OCI-LY1 (cell line): Measurements from ENCODE around the gene UCN3.

Experiments
- H2AFZ ChIP-seq: fragments of 200-600 bp; sonication (generic), shearing (Covaris generic); 2 replicates; pipeline ENCODE4 v1.6.0; 2014; ENCODE audit warnings: antibody characterized with exemption, mild to moderate bottlenecking, low read length
- H3F3A ChIP-seq: fragments of 200-600 bp; sonication (generic), shearing (Covaris generic); 2 replicates; pipeline ENCODE4 v1.6.0; 2014; ENCODE audit warnings: mild to moderate bottlenecking, antibody characterized with exemption, low read length, moderate library complexity; ENCODE audit not compliant: insufficient read depth
- H3K27ac ChIP-seq: fragments of 200-600 bp; sonication (generic); 2 replicates; pipeline ENCODE4 v1.5.1; 2014; ENCODE audit warnings: low read length, mixed run types, mild to moderate bottlenecking, low read depth; ENCODE audit not compliant: poor library complexity, severe bottlenecking
- H3K27me3 ChIP-seq: fragments of 200-600 bp; sonication (generic); 2 replicates; pipeline ENCODE4 v1.6.0; 2014; ENCODE audit warnings: antibody characterized with exemption, mild to moderate bottlenecking, low read length, moderate library complexity; ENCODE audit not compliant: insufficient read depth
- H3K36me3 ChIP-seq: fragments of 200-600 bp; sonication (generic); 2 replicates; pipeline ENCODE4 v1.6.1; 2014; ENCODE audit warnings: mild to moderate bottlenecking, antibody characterized with exemption, low read length, moderate library complexity, mixed read lengths; ENCODE audit not compliant: insufficient read depth
- H3K4me1 ChIP-seq: fragments of 200-600 bp; sonication (generic); 2 replicates; pipeline ENCODE4 v1.5.1; 2014; ENCODE audit warnings: mild to moderate bottlenecking, low read length, moderate library complexity; ENCODE audit not compliant: insufficient read depth, severe bottlenecking
- H3K4me2 ChIP-seq: fragments of 200-600 bp; sonication (generic), shearing (Covaris generic); 2 replicates; pipeline ENCODE4 v1.6.1; 2014; ENCODE audit warnings: low read length
- H3K4me3 ChIP-seq: fragments of 200-600 bp; sonication (generic); 2 replicates; pipeline ENCODE4 v1.5.1; 2014; ENCODE audit warnings: low read length, low read depth, mild to moderate bottlenecking, mixed read lengths; ENCODE audit not compliant: poor library complexity, severe bottlenecking
- H3K79me2 ChIP-seq: fragments of 200-600 bp; shearing (Covaris generic); 2 replicates; pipeline ENCODE4 v1.6.1; 2016; ENCODE audit warnings: mixed run types, low read length, mixed read lengths; ENCODE audit not compliant: insufficient read depth
- H3K9ac ChIP-seq: fragments of 200-600 bp; sonication (generic), shearing (Covaris generic); 2 replicates; pipeline ENCODE4 v1.6.1; 2014; ENCODE audit warnings: mild to moderate bottlenecking, low read length, mixed read lengths
- H3K9me2 ChIP-seq: fragments of 200-600 bp; sonication (generic), shearing (Covaris generic); 2 replicates; pipeline ENCODE4 v1.6.1; 2014; ENCODE audit warnings: low read depth, mild to moderate bottlenecking, low read length, mixed read lengths
- H3K9me3 ChIP-seq: fragments of 200-600 bp; shearing (Covaris generic); 2 replicates; pipeline ENCODE4 v1.6.1; 2014; ENCODE audit warnings: low read length, mixed read lengths
- H4K20me1 ChIP-seq: fragments of 200-600 bp; sonication (generic), shearing (Covaris generic); 2 replicates; pipeline ENCODE4 v1.6.0; 2016; ENCODE audit warnings: mild to moderate bottlenecking, low read length; ENCODE audit not compliant: insufficient read depth
- CTCF ChIP-seq: fragments of 200-600 bp; sonication (generic), shearing (Covaris generic); IDR thresholded peaks from 2 replicates; pipeline ENCODE4 v1.5.1; 2017; ENCODE audit warnings: mild to moderate bottlenecking, antibody characterized with exemption, low read length, moderate library complexity, mixed read lengths
- EZH2 ChIP-seq: fragments of 200-600 bp; sonication (generic), shearing (Covaris generic); IDR thresholded peaks from 2 replicates; pipeline ENCODE4 v1.8.0; 2017; ENCODE audit warnings: borderline replicate concordance, mixed run types, mild to moderate bottlenecking, antibody characterized with exemption, low read length, moderate library complexity, mixed read lengths

UCN3 gene

GRCh38 chr10:5416981-5417380 is 52.2 kb downstream of the UCN3 start:
- H3K27ac ChIP-seq: no peak overlapping the region
- H3K9ac ChIP-seq: no peak overlapping the region
- peaks cover 16% of the 10 kb centered on the region for H3K36me3 ChIP-seq
- TF ChIP-seq EZH2: no peak
- TF ChIP-seq CTCF: no peak
- peaks cover 18% of the 10 kb centered on the region for H3K4me1 ChIP-seq
- H3K4me3 ChIP-seq: no peak overlapping the region
- H3K79me2 ChIP-seq: peaks cover 78% of the 10 kb centered on the region
- peaks cover 21% of the 10 kb centered on the region for H3K9me3 ChIP-seq
- no peak overlapping the region for H2AFZ ChIP-seq
- no peak overlapping the region for H3K4me2 ChIP-seq
- H3F3A ChIP-seq: no peaks in the 10 kb centered on the region
- no peaks in the 10 kb centered on the region for H3K9me2 ChIP-seq
- H4K20me1 ChIP-seq: no peaks in the 10 kb centered on the region
- no peaks in the 10 kb centered on the region for H3K27me3 ChIP-seq

- H4K20me1 ChIP-seq: no peaks in the 10 kb centered on the region
- no peak overlapping the region for H3K4me3 ChIP-seq
- H3K79me2 ChIP-seq: peaks cover 86% of the 10 kb centered on the region
- no peak overlapping the region for H3K4me2 ChIP-seq
- no peak overlapping the region for H3K27ac ChIP-seq
- H3K27me3 ChIP-seq: no peaks in the 10 kb centered on the region
- H3K9ac ChIP-seq: no peak overlapping the region
- peaks cover 16% of the 10 kb centered on the region for H3K36me3 ChIP-seq
- H3F3A ChIP-seq: no peaks in the 10 kb centered on the region
- H3K9me2 ChIP-seq: no peaks in the 10 kb centered on the region
- TF ChIP-seq EZH2: no peak
- TF ChIP-seq CTCF: no peak
- H3K9me3 ChIP-seq: peaks cover 21% of the 10 kb centered on the region
- H3K4me1 ChIP-seq: peaks cover 9% of the 10 kb centered on the region
- H2AFZ ChIP-seq: no peak overlapping the region
These were observed 53.8 kb downstream of the UCN3 start for GRCh38 chr10:5418584-5418983.

- Histone ChIP-seq H3K79me2 (peaks cover 86% of the 10 kb centered on the region), H3K9me3 (peaks cover 21% of the 10 kb centered on the region)
These were observed 54.8 kb downstream of the UCN3 start for GRCh38 chr10:5419466-5420094.

More at GRCh38 chr10:5419466-5420094, 54.8 kb downstream of the UCN3 start:
- H3K27ac ChIP-seq: no peak overlapping the region
- no peaks in the 10 kb centered on the region for H3K27me3 ChIP-seq
- peaks cover 16% of the 10 kb centered on the region for H3K36me3 ChIP-seq
- no peaks in the 10 kb centered on the region for H3F3A ChIP-seq
- H3K9ac ChIP-seq: no peak overlapping the region
- H3K9me2 ChIP-seq: no peaks in the 10 kb centered on the region
- TF ChIP-seq EZH2 (no peak), CTCF (no peak)
- no peak overlapping the region for H3K4me2 ChIP-seq
- H4K20me1 ChIP-seq: no peaks in the 10 kb centered on the region
- no peak overlapping the region for H3K4me3 ChIP-seq
- no peaks in the 10 kb centered on the region for H3K4me1 ChIP-seq
- H2AFZ ChIP-seq: no peak overlapping the region
